ENCODE data around the gene DCANP1. TPM values are rescaled to one million over a fixed set of nuclear protein-coding genes. Genes with fewer than 3 reads are reported as not detected.

DCANP1 gene
- total and polyA plus RNA-seq, 4 donors = 0.05 TPM; not detected in 3

Small RNA genes within 50 kb of the gene (small RNA-seq; reads per million reads assigned to genes)
- not detected for gene DCANP1

Other genes with a start within 250 kb of the DCANP1 start
- 100 to 1,000 TPM in 1 of 2 donors, 10 to 100 TPM in 1; 72.6 to 113 TPM for gene MACROH2A1, start 48.1 kb downstream of the DCANP1 start, total RNA-seq
- 10 to 100 TPM; 33.7 to 52.9 TPM for gene MACROH2A1, start 48.1 kb downstream of the DCANP1 start, polyA plus RNA-seq
- under 1 TPM in 1 of 2 donors, not detected in 1; 0.47 TPM for gene TIFAB, start 5.0 kb upstream of the DCANP1 start, total RNA-seq
- under 1 TPM in 1 of 2 donors, not detected in 1; 0.02 TPM for gene TIFAB, start 5.0 kb upstream of the DCANP1 start, polyA plus RNA-seq
- not detected for gene NEUROG1, start 88.6 kb upstream of the DCANP1 start, total RNA-seq
- not detected for gene NEUROG1, start 88.6 kb upstream of the DCANP1 start, polyA plus RNA-seq
- 1 to 10 TPM; 2.7 to 6.1 TPM for gene CXCL14, start 131.6 kb upstream of the DCANP1 start, total RNA-seq
- gene CXCL14, start 131.6 kb upstream of the DCANP1 start, polyA plus RNA-seq = 10 to 100 TPM; 10.4 to 13.7 TPM